KMS-11 (cell line): ENCODE results near the gene TIPIN.

Experiments
- H2AFZ ChIP-seq: fragments of 200-600 bp; sonication (generic); 2 replicates; pipeline ENCODE4 v1.6.1; 2016; ENCODE audit warnings: antibody characterized with exemption, mixed run types, low read depth
- H3K27ac ChIP-seq: fragments of 200-600 bp; sonication (generic); 2 replicates; pipeline ENCODE4 v1.6.1; 2016; ENCODE audit warnings: mild to moderate bottlenecking, mixed run types
- H3K27me3 ChIP-seq: fragments of 200-600 bp; sonication (generic); 2 replicates; pipeline ENCODE4 v1.6.1; 2017; ENCODE audit warnings: mild to moderate bottlenecking, low read depth, mixed run types, moderate library complexity; ENCODE audit not compliant: insufficient read depth
- H3K36me3 ChIP-seq: fragments of 200-600 bp; sonication (generic); 2 replicates; pipeline ENCODE4 v1.6.1; 2017; ENCODE audit warnings: mild to moderate bottlenecking, mixed run types; ENCODE audit not compliant: insufficient read depth
- H3K4me1 ChIP-seq: fragments of 200-600 bp; sonication (generic); 2 replicates; pipeline ENCODE4 v1.6.1; 2016; ENCODE audit warnings: mild to moderate bottlenecking, low read depth, mixed run types; ENCODE audit not compliant: poor library complexity, severe bottlenecking
- H3K4me2 ChIP-seq: fragments of 200-600 bp; sonication (generic); 2 replicates; pipeline ENCODE4 v1.7.0; 2016; ENCODE audit warnings: mild to moderate bottlenecking, mixed run types
- H3K4me3 ChIP-seq: fragments of 200-600 bp; sonication (generic); IDR thresholded peaks from 2 replicates; pipeline ENCODE4 v1.6.1; 2017; ENCODE audit warnings: low read depth, low read length, mixed read lengths; ENCODE audit not compliant: insufficient read depth
- H3K79me2 ChIP-seq: fragments of 200-600 bp; sonication (generic); 2 replicates; pipeline ENCODE4 v1.6.1; 2016; ENCODE audit warnings: low read depth, mixed run types; ENCODE audit not compliant: insufficient read depth
- H3K9ac ChIP-seq: fragments of 200-600 bp; sonication (generic); 2 replicates; pipeline ENCODE4 v1.6.1; 2016; ENCODE audit warnings: mild to moderate bottlenecking, mixed run types
- H4K20me1 ChIP-seq: fragments of 200-600 bp; sonication (generic); 2 replicates; pipeline ENCODE4 v1.6.1; 2016; ENCODE audit warnings: mild to moderate bottlenecking, mixed run types; ENCODE audit not compliant: insufficient read depth
- CTCF ChIP-seq: fragments of 200-600 bp; sonication (generic); conservative IDR thresholded peaks from 2 replicates; pipeline ENCODE4 v1.6.1; 2017; ENCODE audit warnings: low read depth, mild to moderate bottlenecking, antibody characterized with exemption, low read length, moderate library complexity, mixed read lengths

TIPIN gene

GRCh38 chr15:66390678-66391077 lies 34.2 kb upstream of the TIPIN start:
- H2AFZ ChIP-seq, result no peak overlapping the region
- no peak overlapping the region for H3K4me3 ChIP-seq
- no peak overlapping the region for H3K27ac ChIP-seq
- H3K9ac ChIP-seq, result no peak overlapping the region
- H3K79me2 ChIP-seq, result peaks cover 80% of the 10 kb centered on the region
- no peak for TF ChIP-seq CTCF
- H4K20me1 ChIP-seq, result no peaks in the 10 kb centered on the region; the same call in 1 of the 2 replicates
- H3K36me3 ChIP-seq, result no peaks in the 10 kb centered on the region
- no peaks in the 10 kb centered on the region for H3K27me3 ChIP-seq
- peak overlapping the region; percentile 60 for H3K4me2 ChIP-seq
- H3K4me1 ChIP-seq, result peaks cover 53% of the 10 kb centered on the region

- H3K79me2 ChIP-seq, result peaks cover 74% of the 10 kb centered on the region
- no peaks in the 10 kb centered on the region for H3K27me3 ChIP-seq
- peak overlapping the region; percentile 60; the same call in 1 of the 2 replicates for H3K4me2 ChIP-seq
- no peak overlapping the region for H2AFZ ChIP-seq
- TF ChIP-seq CTCF, result no peak
- H3K27ac ChIP-seq, result no peak overlapping the region
- H3K4me1 ChIP-seq, result peaks cover 46% of the 10 kb centered on the region
- no peak overlapping the region for H3K9ac ChIP-seq
- H3K36me3 ChIP-seq, result no peaks in the 10 kb centered on the region
- no peaks in the 10 kb centered on the region; the same call in 1 of the 2 replicates for H4K20me1 ChIP-seq
- no peak overlapping the region for H3K4me3 ChIP-seq
Observed at GRCh38 chr15:66389859-66390381, 33.4 kb upstream of the TIPIN start.

DNA sequence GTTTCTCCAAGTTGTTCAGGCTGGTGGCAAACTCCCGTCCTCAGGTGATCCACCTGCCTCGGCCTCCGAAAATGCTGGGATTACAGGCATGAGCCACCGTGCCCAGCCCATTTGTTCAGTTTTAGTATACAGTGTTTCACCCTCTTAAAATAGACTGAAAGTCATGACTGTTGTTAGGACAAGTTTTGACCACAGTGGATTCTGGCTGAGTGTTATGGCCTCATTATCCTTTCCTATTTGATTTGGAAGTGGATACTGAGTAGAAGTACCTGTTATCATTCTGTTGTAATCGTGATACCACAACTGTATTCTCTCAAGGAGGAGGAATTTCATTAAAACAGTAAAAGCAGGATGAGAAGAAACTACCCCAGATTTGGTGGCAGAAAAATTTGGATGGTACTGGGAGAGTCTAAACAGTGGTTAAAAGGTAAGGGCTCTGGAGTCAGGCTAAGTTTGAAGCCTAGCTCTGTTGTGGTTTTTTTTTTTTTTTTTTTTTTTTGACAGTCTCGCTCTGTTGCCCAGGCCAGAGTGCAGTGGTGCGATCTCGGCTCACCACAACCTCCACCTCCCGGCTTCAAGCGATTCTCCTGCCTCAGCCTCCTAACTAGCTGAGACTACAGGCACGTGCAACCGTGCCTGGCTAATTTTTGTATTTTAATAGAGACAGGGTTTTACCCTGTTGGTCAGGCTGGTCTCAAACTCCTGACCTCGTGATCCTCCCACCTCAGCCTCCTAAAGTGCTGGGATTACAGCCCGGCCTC lies 32.8 kb upstream of the TIPIN start:
- Histone ChIP-seq H3K27me3 (no peaks in the 10 kb centered on the region), H3K4me2 (peak overlapping the region; percentile 81; the same call in 1 of the 2 replicates), H4K20me1 (no peaks in the 10 kb centered on the region; the same call in 1 of the 2 replicates), H3K27ac (no peak overlapping the region), H2AFZ (no peak overlapping the region), H3K79me2 (peaks cover 68% of the 10 kb centered on the region), H3K9ac (no peak overlapping the region), H3K4me1 (peaks cover 41% of the 10 kb centered on the region), H3K36me3 (no peaks in the 10 kb centered on the region), H3K4me3 (no peak overlapping the region)
- TF ChIP-seq CTCF, result no peak

- peak overlapping the region; percentile 81 for H3K4me2 ChIP-seq
- no peaks in the 10 kb centered on the region for H3K36me3 ChIP-seq
- peaks cover 61% of the 10 kb centered on the region for H3K79me2 ChIP-seq
- H3K9ac ChIP-seq, result peak overlapping the region; percentile 48; the same call in 1 of the 2 replicates
- TF ChIP-seq CTCF, result no peak
- no peak overlapping the region for H2AFZ ChIP-seq
- no peaks in the 10 kb centered on the region for H3K27me3 ChIP-seq
- H3K4me1 ChIP-seq, result peaks cover 41% of the 10 kb centered on the region
- no peak overlapping the region for H3K4me3 ChIP-seq
- no peaks in the 10 kb centered on the region; the same call in 1 of the 2 replicates for H4K20me1 ChIP-seq
- no peak overlapping the region for H3K27ac ChIP-seq
Observed at GRCh38 chr15:66388576-66388975, 32.1 kb upstream of the TIPIN start.
